Measurements from ENCODE around the gene TBC1D5.

TBC1D5 gene

DNA sequence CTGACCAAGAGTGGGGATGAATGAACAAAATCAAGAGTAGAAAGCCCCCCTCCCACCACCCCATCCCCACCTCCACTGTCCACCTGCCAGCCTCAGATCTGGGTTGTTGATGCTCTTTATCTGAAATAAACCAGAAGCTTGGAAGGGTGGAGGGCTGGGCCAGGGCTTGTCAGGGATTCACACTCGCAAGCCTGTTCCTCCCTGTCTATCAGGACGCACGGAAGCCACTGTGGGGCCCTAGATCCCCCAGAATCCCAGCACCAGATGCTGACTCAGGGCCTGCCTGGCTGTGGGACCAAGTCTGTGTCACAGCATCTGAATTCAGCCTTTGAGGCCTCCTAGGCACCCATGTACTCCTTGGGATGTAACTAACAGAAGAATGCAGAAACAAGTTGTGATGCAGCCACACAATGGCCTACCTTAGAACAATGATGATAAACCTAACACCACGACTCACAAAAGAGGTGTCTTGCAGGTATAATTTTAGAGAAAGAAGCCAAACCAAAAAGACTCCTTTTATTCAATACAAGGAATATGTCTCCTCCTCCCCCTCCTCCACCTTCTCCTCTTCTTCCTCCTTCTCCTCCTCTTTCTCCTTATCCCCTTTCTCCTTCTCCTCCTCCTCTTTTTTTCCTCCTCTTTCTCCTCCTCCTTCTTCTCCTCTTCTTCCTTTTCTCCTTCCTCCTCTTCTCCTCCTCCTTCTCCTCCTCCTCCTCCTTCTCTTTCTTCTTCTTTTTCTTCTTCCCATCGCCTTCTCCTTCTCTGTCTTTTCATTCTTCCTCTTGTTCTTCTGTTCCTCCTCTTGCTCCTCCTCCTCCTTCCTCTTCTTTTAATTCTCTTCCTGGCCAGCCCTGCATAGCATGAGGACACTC is 623.0 kb downstream of the TBC1D5 start:
- Histone ChIP-seq H3K27me3 (ENCODE audit: control insufficient read depth, insufficient read depth, low read length) (no peaks in the 10 kb centered on the region), H3K27ac (ENCODE audit: low read length) (no peak overlapping the region), H3K9me3 (ENCODE audit: control insufficient read depth, low read depth, low read length) (no peaks in the 10 kb centered on the region), H3K4me1 (ENCODE audit: control insufficient read depth, low read depth, low read length) (no peaks in the 10 kb centered on the region), H3K9ac (ENCODE audit: low read length) (no peak overlapping the region), H3K36me3 (ENCODE audit: control insufficient read depth, low read depth, low read length) (no peaks in the 10 kb centered on the region), H3K4me3 (ENCODE audit: low read length) (no peak overlapping the region)

DNA sequence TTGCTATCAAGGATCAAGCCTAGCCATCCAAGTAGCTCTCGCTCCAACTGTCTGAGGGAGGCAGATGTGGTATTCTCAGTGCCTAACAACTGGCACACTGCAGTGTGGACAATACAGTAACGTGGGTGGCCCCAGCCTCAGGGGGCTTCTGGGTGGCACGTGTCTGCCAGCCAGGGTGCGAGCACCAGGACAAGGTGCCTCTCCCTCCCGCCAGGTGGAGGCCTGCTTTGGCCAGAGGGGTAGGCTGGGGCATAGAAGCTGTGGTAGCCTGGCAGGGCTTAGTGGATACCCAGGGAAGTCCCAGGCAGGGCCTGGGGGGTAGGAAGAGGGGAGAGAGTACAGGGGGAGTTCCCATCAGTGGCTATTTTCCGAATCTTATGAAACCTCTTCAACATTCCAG is 623.7 kb downstream of the TBC1D5 start:
- H3K4me1 ChIP-seq (ENCODE audit: control insufficient read depth, low read depth, low read length): no peaks in the 10 kb centered on the region
- no peaks in the 10 kb centered on the region for H3K27me3 ChIP-seq (ENCODE audit: control insufficient read depth, insufficient read depth, low read length)
- H3K9ac ChIP-seq (ENCODE audit: low read length): no peak overlapping the region
- no peak overlapping the region for H3K4me3 ChIP-seq (ENCODE audit: low read length)
- H3K9me3 ChIP-seq (ENCODE audit: control insufficient read depth, low read depth, low read length): no peaks in the 10 kb centered on the region
- H3K27ac ChIP-seq (ENCODE audit: low read length): no peak overlapping the region
- H3K36me3 ChIP-seq (ENCODE audit: control insufficient read depth, low read depth, low read length): no peaks in the 10 kb centered on the region

DNA sequence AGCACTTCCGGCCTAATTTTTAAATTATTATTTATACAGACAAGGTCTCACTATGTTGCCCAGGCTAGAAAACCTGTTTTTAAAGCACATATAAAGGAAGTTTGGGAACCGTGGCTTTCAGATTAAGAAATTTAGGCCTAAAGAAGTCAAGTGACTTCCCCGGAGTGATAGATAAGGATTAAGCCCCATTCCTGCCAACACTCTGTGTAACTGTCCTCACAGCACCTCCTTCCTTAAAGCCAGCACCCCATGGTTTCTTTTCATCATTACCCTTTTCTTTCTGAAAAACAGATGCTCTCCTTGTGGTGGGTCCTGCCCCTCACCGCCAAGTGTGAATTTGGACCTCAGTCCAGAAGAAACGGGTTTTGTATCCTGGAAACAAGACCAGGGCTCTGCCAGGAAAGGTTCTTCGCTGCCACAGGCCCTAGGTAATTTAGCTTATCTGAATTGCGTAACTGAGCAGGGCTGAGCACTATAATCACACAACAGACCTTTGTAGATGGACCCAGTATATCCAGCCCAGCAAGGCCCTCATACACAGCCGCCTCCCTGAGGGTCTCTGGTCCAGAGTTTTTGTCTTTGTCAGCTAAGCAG is 626.3 kb downstream of the TBC1D5 start:
- H3K9ac ChIP-seq (ENCODE audit: low read length): no peak overlapping the region
- no peaks in the 10 kb centered on the region for H3K36me3 ChIP-seq (ENCODE audit: control insufficient read depth, low read depth, low read length)
- no peak overlapping the region for H3K4me3 ChIP-seq (ENCODE audit: low read length)
- H3K9me3 ChIP-seq (ENCODE audit: control insufficient read depth, low read depth, low read length): no peaks in the 10 kb centered on the region
- no peaks in the 10 kb centered on the region for H3K4me1 ChIP-seq (ENCODE audit: control insufficient read depth, low read depth, low read length)
- no peak overlapping the region for H3K27ac ChIP-seq (ENCODE audit: low read length)
- H3K27me3 ChIP-seq (ENCODE audit: control insufficient read depth, insufficient read depth, low read length): no peaks in the 10 kb centered on the region

GRCh38 chr3:17115186-17115585 is 627.2 kb downstream of the TBC1D5 start:
- no peaks in the 10 kb centered on the region for H3K4me1 ChIP-seq (ENCODE audit: control insufficient read depth, low read depth, low read length)
- no peak overlapping the region for H3K27ac ChIP-seq (ENCODE audit: low read length)
- H3K36me3 ChIP-seq (ENCODE audit: control insufficient read depth, low read depth, low read length): no peaks in the 10 kb centered on the region
- no peaks in the 10 kb centered on the region for H3K9me3 ChIP-seq (ENCODE audit: control insufficient read depth, low read depth, low read length)
- H3K9ac ChIP-seq (ENCODE audit: low read length): no peak overlapping the region
- no peak overlapping the region for H3K4me3 ChIP-seq (ENCODE audit: low read length)
- H3K27me3 ChIP-seq (ENCODE audit: control insufficient read depth, insufficient read depth, low read length): no peaks in the 10 kb centered on the region

DNA sequence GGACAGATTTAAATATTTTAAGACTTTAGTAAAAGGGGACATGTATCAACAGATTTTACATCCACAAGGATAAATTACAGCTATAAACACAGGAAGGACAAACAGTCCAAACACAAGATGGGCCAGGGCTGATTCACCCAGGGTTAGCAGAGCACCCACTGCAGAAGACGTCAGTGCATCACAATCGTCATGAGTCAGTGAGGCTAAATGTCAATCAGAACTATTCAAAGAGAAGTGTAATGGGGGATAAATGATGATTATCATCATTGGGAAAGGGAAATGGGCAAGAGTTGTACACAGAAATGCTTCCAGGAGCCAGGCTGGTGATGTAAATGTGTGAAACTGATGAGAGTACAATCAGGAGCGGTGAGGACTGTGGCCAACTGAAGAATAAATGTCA is 630.8 kb downstream of the TBC1D5 start:
- Histone ChIP-seq H3K27ac (ENCODE audit: low read length) (no peak overlapping the region), H3K9me3 (ENCODE audit: control insufficient read depth, low read depth, low read length) (no peaks in the 10 kb centered on the region), H3K27me3 (ENCODE audit: control insufficient read depth, insufficient read depth, low read length) (no peaks in the 10 kb centered on the region), H3K9ac (ENCODE audit: low read length) (no peak overlapping the region), H3K4me3 (ENCODE audit: low read length) (no peak overlapping the region), H3K4me1 (ENCODE audit: control insufficient read depth, low read depth, low read length) (no peaks in the 10 kb centered on the region), H3K36me3 (ENCODE audit: control insufficient read depth, low read depth, low read length) (no peaks in the 10 kb centered on the region)

DNA sequence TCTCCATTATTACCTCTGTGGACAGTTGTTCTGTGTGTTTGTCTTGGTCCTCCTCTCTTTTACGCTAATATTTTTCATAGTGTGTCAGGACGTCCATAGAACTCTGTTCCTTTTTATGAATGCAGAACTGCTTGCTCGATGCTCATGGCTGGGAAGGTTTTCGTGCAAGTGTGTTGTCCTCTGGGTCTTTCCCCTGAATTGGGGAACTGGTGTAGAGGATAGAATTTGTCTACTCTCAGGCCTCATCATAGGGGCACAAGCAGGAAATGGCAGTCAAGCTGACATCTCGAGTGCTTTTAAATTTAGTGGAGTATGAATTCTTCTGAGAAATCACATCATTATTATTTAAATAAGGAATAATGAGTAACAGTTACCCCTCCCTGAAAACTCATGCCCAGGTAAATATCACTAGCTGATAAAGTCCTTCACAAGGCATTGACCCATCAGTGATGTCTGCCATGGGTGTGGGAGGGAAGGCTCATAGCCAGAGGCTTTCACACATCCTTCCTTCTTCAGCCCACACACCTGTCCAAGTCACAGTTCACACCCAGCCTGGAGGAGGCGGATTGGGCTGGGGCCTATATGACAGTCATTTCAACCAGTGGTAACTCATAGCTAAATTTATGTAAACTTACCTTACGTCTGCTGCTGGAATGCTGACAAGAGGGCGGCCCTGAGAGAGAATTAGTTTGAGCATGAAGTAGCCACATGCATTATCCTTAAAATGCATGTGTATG is 631.6 kb downstream of the TBC1D5 start:
- no peak overlapping the region for H3K4me3 ChIP-seq (ENCODE audit: low read length)
- H3K9ac ChIP-seq (ENCODE audit: low read length): no peak overlapping the region
- no peaks in the 10 kb centered on the region for H3K36me3 ChIP-seq (ENCODE audit: control insufficient read depth, low read depth, low read length)
- H3K4me1 ChIP-seq (ENCODE audit: control insufficient read depth, low read depth, low read length): no peaks in the 10 kb centered on the region
- no peaks in the 10 kb centered on the region for H3K9me3 ChIP-seq (ENCODE audit: control insufficient read depth, low read depth, low read length)
- no peak overlapping the region for H3K27ac ChIP-seq (ENCODE audit: low read length)
- H3K27me3 ChIP-seq (ENCODE audit: control insufficient read depth, insufficient read depth, low read length): no peaks in the 10 kb centered on the region
